ENCODE data around the gene SPSB3. TPM values are rescaled to one million over a fixed set of nuclear protein-coding genes. Genes with fewer than 3 reads are reported as not detected.
A peak's percentile ranks its signal among the peaks of the same experiment; 100 is the strongest.

The SPSB3 gene
- total and polyA plus RNA-seq, 2 of the 4 experiments (the other 2 are of a cell fraction): 9.1 to 30.8 TPM

- no peaks in the 10 kb centered on the region for H3K9me3 ChIP-seq (ENCODE audit: control insufficient read depth, insufficient read depth, low read length)
- no peak overlapping the region for H2BK5ac ChIP-seq (ENCODE audit: low read depth, low read length, poor library complexity, severe bottlenecking)
- no peak overlapping the region for H4K5ac ChIP-seq (ENCODE audit: low read depth, low read length)
- no peak overlapping the region for H2AFZ ChIP-seq (replicated peaks; ENCODE audit: low read length, poor library complexity)
- POLR2A ChIA-PET (ENCODE audit: unreplicated experiment): no interaction called here
- no peak overlapping the region for H3K14ac ChIP-seq (replicated peaks; ENCODE audit: low read depth, low read length)
- no peaks in the 10 kb centered on the region for H3K27me3 ChIP-seq (ENCODE audit: control insufficient read depth, insufficient read depth, low read length)
- H2BK120ac ChIP-seq (ENCODE audit: low read depth, low read length): no peak overlapping the region
- no peak overlapping the region for H2BK20ac ChIP-seq (ENCODE audit: low read depth, low read length)
- H2BK15ac ChIP-seq (ENCODE audit: low read depth, low read length): no peak overlapping the region
- H4K8ac ChIP-seq (ENCODE audit: low read depth in 2 of 2, low read length in 2 of 2): no peak overlapping the region
- 93% methylated on average over 11 of the region's 14 CpGs; no CpG with 5 or more reads in 1 of the 2 experiments for WGBS, 2 experiments (ENCODE audit: extremely low coverage in 2 of 2, insufficient read length in 1 of 2)
- H4K20me1 ChIP-seq (ENCODE audit: insufficient read depth, low read length): peaks cover 26% of the 10 kb centered on the region
- peaks cover 16 to 53% of the 10 kb centered on the region in 2 experiments; a peak in 3 of 4 replicates for H3K79me1 ChIP-seq (ENCODE audit: low read depth in 1 of 2, low read length in 2 of 2)
- H3K9ac ChIP-seq (ENCODE audit: low read depth, low read length): no peak overlapping the region
- H3K4ac ChIP-seq (ENCODE audit: low read depth, low read length): no peak overlapping the region
- H2AK5ac ChIP-seq (ENCODE audit: low read depth, low read length): no peak overlapping the region
- intact Hi-C loops (cut with micrococcal nuclease) (no loop called here), dilution Hi-C loops (cut with HindIII; ENCODE audit: low sequenced_read_pairs, unreplicated experiment) (no loop called here), in situ Hi-C loops (cut with MboI; ENCODE audit: low sequenced_read_pairs) (no loop called here)
- peaks cover 3% of the 10 kb centered on the region for H3K9me1 ChIP-seq (ENCODE audit: insufficient read depth, low read length)
- TF ChIP-seq POLR2A (IDR thresholded peaks at IDR 0.05; ENCODE audit: low read depth, low read length) (no peak), BHLHE40 (IDR thresholded peaks at IDR 0.05; ENCODE audit: low read depth, low read length) (no peak), RAD21 (IDR thresholded peaks at IDR 0.05; ENCODE audit: low read length) (no peak), USF2 (IDR thresholded peaks at IDR 0.05; ENCODE audit: low read depth, low read length) (no peak), MAZ (IDR thresholded peaks at IDR 0.05; ENCODE audit: borderline replicate concordance, low read depth, low read length) (no peak), NFE2L2 (IDR thresholded peaks at IDR 0.05; ENCODE audit: low read depth, low read length) (no peak), CTCF (conservative IDR thresholded peaks at IDR 0.05; ENCODE audit: low read depth, low read length) (no peak), RFX5 (IDR thresholded peaks at IDR 0.05; ENCODE audit: low read depth, low read length) (no peak), SMC3 (IDR thresholded peaks at IDR 0.05; ENCODE audit: low read depth, low read length) (no peak), FOS (IDR thresholded peaks at IDR 0.05; ENCODE audit: low read depth, low read length) (no peak), CEBPB (IDR thresholded peaks at IDR 0.05; ENCODE audit: low read depth, low read length) (no peak)
- no TSS peak for BruUV-seq (replicated peaks)
- DNase-seq: no peak
- no peak overlapping the region for H3K27ac ChIP-seq (ENCODE audit: insufficient read depth, low read length)
- CTCF ChIA-PET: no interaction called here
- H3K4me3 ChIP-seq (ENCODE audit: insufficient read depth, low read depth, low read length): no peak overlapping the region
- no peak overlapping the region for H3K23ac ChIP-seq (ENCODE audit: low read depth, low read length)
- H3K4me1 ChIP-seq (ENCODE audit: control insufficient read depth, insufficient read depth, low read length): no peaks in the 10 kb centered on the region
- peaks cover 65% of the 10 kb centered on the region for H3K36me3 ChIP-seq (ENCODE audit: control insufficient read depth, insufficient read depth, low read length)
- H4K91ac ChIP-seq (ENCODE audit: insufficient read depth, low read depth, low read length): no peak overlapping the region
- H3K18ac ChIP-seq (ENCODE audit: low read depth, low read length): no peak overlapping the region
- no peak for ATAC-seq (ENCODE audit: low read depth)
- H3K4me2 ChIP-seq (ENCODE audit: low read depth, low read length): no peak overlapping the region
- H2AK9ac ChIP-seq (replicated peaks; ENCODE audit: low read depth, low read length, poor library complexity): peak overlapping the region; percentile 16
- no peak overlapping the region for H3K56ac ChIP-seq (ENCODE audit: extremely low read depth, insufficient read depth, low read length)
Measured at GRCh38 chr16:1732071-1732470, 50.3 kb downstream of the SPSB3 start.

Data from IMR-90 (cell line).